Activated T-helper 1 cell treated with anti-CD3 and anti-CD28 coated beads, Interleukin-2, amount 50 U/mL, for 16 hours (primary cell): ENCODE measurements around the gene CTDSP1.

Experiments
- DNase-seq, 2 donors: peaks; one replicate each; pipeline ENCODE4 v3.0.0-alpha.2; 2020; ENCODE audit warnings: low read depth in 1 of 2, low spot score in 1 of 2

CTDSP1 gene, protein sequence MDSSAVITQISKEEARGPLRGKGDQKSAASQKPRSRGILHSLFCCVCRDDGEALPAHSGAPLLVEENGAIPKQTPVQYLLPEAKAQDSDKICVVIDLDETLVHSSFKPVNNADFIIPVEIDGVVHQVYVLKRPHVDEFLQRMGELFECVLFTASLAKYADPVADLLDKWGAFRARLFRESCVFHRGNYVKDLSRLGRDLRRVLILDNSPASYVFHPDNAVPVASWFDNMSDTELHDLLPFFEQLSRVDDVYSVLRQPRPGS

DNA sequence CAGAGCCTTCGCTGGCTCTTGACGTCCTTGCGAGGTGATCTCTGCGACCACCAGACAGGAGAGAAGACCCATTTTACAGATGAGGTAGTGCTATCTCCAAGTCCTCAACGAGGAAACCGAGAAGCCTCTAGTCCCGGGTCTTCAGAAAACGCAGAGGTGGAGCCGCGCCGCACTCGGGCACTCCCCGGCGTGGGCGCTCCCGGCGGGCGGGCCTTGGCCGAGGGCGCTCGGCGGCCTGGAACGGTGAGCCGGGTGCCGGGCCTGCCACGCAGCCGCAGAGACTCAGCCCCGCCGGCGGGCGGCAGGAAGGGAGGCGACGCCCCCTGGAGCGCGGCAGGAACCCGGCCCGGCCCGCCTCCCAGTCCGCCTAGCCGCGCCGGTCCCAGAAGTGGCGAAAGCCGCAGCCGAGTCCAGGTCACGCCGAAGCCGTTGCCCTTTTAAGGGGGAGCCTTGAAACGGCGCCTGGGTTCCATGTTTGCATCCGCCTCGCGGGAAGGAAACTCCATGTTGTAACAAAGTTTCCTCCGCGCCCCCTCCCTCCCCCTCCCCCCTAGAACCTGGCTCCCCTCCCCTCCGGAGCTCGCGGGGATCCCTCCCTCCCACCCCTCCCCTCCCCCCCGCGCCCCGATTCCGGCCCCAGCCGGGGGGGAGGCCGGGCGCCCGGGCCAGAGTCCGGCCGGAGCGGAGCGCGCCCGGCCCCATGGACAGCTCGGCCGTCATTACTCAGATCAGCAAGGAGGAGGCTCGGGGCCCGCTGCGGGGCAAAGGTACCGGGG is at the start of gene CTDSP1:
TSS of gene CTDSP1 (plus strand) at position 478 of the 776 bp plus-strand sequence. CDS start at position 701, 223 bp downstream.
- peak; percentile 84 to 85 for DNase-seq

DNA sequence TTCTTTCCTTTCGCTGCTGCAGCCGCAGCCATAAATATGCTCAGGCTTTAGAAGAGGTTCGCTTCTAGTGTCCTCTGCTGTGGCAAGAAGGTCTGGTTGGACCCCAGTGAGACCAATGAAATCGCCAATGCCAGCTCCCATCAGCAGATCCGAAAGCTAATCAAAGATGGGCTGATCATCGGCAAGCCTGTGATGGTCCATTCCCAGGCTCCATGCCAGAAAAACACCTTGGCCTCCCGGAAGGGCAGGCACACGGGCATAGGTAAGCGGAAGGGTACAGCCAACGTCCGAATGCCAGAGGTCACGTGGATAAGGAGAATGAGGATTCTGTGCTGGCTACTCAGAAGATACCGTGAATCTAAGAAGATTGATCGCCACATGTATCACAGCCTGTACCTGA is 45.6 kb upstream of the CTDSP1 start:
- DNase-seq: no peak

GRCh38 chr2:218354850-218355443 is 44.7 kb upstream of the CTDSP1 start:
- DNase-seq: no peak

GRCh38 chr2:218357236-218358177 is 42.2 kb upstream of the CTDSP1 start:
- no peak for DNase-seq

- no peak for DNase-seq
Observed at GRCh38 chr2:218360453-218360852, 39.2 kb upstream of the CTDSP1 start.

- DNase-seq: no peak
Observed at GRCh38 chr2:218362606-218363005, 37.1 kb upstream of the CTDSP1 start.

GRCh38 chr2:218363736-218364135 is 35.9 kb upstream of the CTDSP1 start:
- no peak for DNase-seq

DNA sequence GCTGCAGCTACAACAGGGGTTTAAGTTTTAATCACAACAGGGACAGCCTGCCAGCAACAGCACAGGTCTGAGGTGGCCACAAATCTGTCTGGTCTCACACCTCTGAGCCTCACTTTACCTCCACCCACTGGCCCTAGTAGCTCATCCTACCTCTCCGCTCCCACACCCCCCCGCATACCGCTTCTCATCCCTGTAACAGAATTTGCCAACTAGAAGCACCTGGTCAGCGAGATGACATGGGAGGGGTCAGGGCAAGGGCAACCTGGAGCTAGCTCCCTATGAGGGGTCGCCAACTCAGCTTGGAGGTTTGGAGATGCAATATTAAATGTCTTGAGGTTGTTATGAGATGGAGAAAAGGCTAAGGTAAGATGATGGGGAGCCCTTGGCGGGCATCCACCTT is 35.5 kb upstream of the CTDSP1 start:
- DNase-seq: no peak

- DNase-seq: no peak
Observed at GRCh38 chr2:218366621-218367414, 32.9 kb upstream of the CTDSP1 start.

- peak; percentile 44 to 56 for DNase-seq
Observed at GRCh38 chr2:218367415-218368149, 32.1 kb upstream of the CTDSP1 start.

GRCh38 chr2:218368150-218368528 is 31.5 kb upstream of the CTDSP1 start:
- no peak for DNase-seq

GRCh38 chr2:218368621-218369153 is 31.0 kb upstream of the CTDSP1 start:
- no peak for DNase-seq

- DNase-seq: no peak
Observed at GRCh38 chr2:218369330-218369729, 30.3 kb upstream of the CTDSP1 start.

DNA sequence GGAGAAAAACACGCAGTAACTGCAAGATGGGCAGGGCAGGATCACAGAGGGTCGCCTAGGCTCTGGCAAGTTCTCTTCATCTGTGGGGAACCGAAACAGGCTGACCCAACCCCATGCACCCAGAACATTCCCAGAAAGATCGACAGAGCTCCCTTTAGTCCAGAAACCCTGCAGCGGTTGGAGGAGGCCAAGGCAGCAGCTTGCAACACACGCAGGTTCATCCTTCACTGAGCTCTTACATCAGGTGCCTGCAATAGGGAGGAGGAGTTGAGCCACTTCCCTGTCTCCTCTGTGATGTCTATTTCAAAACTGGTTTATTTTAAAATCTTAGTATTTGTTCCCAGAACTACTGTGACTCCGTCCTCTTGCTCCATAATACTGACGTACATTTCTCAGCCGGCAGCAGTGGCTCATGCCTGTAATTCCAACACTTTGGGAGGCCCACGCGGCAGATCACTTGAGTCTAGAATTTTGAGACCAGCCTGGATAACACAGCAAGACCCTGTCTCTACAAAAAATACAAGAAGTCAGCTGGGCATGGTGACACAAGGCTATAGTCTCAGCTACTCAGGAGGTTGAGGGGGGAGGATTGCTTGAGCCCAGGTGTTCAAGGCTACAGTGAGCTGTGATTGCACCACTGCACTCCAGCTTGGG is 29.1 kb upstream of the CTDSP1 start:
- no peak for DNase-seq

DNA sequence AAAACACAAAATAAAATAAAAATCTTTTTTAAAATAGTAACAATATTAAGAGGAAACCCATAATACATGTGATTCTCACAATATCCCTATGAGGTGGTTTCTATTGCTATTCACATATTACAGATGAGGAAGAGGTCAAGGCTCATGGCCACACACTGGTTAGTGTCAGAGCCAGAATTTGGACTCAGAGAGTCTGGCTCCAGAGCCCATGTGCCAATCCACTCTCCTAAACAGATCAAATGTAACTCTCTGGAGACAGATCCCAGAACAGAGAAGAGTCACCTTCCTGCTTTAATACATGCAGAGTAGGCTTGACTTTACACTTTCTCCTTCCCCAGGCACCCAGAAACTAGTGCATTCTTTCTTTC is 27.7 kb upstream of the CTDSP1 start:
- no peak for DNase-seq

- DNase-seq: no peak
Observed at GRCh38 chr2:218374795-218375194, 24.9 kb upstream of the CTDSP1 start.

- no peak for DNase-seq
Observed at GRCh38 chr2:218375212-218375611, 24.5 kb upstream of the CTDSP1 start.

- no peak for DNase-seq
Observed at GRCh38 chr2:218378053-218378452, 21.6 kb upstream of the CTDSP1 start.

DNA sequence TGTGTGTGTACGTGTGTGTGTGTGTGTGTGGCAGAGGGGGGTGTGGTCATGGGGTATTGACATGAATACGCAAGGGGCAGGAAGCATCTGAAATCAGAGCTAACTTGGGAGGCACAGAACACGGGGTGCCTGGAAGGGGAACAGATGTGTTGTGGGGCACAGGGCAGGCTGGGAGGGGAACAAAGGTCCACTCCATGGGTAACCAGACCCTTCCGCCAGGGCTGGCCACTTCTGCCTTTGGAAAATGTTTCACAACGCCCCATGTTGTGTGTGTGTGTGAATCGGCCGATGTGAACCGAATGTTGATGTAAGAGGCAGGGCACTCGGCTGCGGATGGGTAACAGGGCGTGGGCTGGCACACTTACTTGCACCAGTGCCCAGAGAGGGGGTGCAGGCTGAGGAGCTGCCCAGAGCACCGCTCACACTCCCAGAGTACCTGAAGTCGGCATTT is 17.7 kb upstream of the CTDSP1 start, which contains the start of gene SLC11A1:
TSS of gene SLC11A1 (plus strand) at position 358 of the 451 bp plus-strand sequence. CDS start 96 bp downstream, outside the sequence.
- no peak for DNase-seq
